DMS53 (cell line): ENCODE measurements around the gene SLC12A7.

ENCODE experiments used
- DNase-seq: peaks from one replicate; lab custom pipeline; 2025; lab: John Stamatoyannopoulos, UW

SLC12A7 gene

GRCh38 chr5:1050423-1051365 lies 61.2 kb downstream of the SLC12A7 start:
- no peak for DNase-seq

GRCh38 chr5:1048861-1049838 lies 62.7 kb downstream of the SLC12A7 start:
- DNase-seq: peak; percentile 43

- no peak for DNase-seq
Observed at GRCh38 chr5:1048162-1048721, 63.6 kb downstream of the SLC12A7 start.

GRCh38 chr5:1047332-1047965 lies 64.4 kb downstream of the SLC12A7 start:
- DNase-seq: no peak

GRCh38 chr5:1045960-1046560 lies 65.8 kb downstream of the SLC12A7 start:
- no peak for DNase-seq

- no peak for DNase-seq
Observed at GRCh38 chr5:1044117-1044516, 67.7 kb downstream of the SLC12A7 start.

- DNase-seq: no peak
Observed at GRCh38 chr5:1043327-1043726, 68.5 kb downstream of the SLC12A7 start.

GRCh38 chr5:1042626-1043025 lies 69.2 kb downstream of the SLC12A7 start:
- no peak for DNase-seq

GRCh38 chr5:1041225-1042143 lies 70.4 kb downstream of the SLC12A7 start:
- no peak for DNase-seq

- DNase-seq: no peak
Observed at GRCh38 chr5:1040571-1040970, 71.3 kb downstream of the SLC12A7 start.

GRCh38 chr5:1039706-1040260 lies 72.1 kb downstream of the SLC12A7 start:
- DNase-seq: no peak

- DNase-seq: no peak
Observed at GRCh38 chr5:1039210-1039548, 72.7 kb downstream of the SLC12A7 start.

GRCh38 chr5:1038417-1039209 lies 73.2 kb downstream of the SLC12A7 start:
- DNase-seq: no peak

- no peak for DNase-seq
Observed at GRCh38 chr5:1037671-1038416, 74.0 kb downstream of the SLC12A7 start.

- DNase-seq: peak; percentile 31
Observed at GRCh38 chr5:1037123-1037670, 74.7 kb downstream of the SLC12A7 start.

- no peak for DNase-seq
Observed at GRCh38 chr5:1036504-1037122, 75.2 kb downstream of the SLC12A7 start.
